Inflammatory macrophage (primary cell): Measurements from ENCODE around the gene PGAP2.
"Not testable (repeated sequence)": the region's sequence is repeated elsewhere in the genome, so short reads cannot be mapped to it uniquely, and the experiment has no call there.

Experiments
- DNase-seq, 2 donors: peaks; one replicate each; pipeline ENCODE4 v3.0.0-alpha.2; 2020 to 2022
- total RNA-seq, 18 experiments: gene quantifications; one replicate each; lab custom pipeline; 2026; ENCODE audit warnings: mixed read lengths in 6 of 18, inconsistent platforms in 2 of 18; lab: John Stamatoyannopoulos, UW

The PGAP2 gene
- total RNA-seq: 3.8 to 12.5 (median 9.7) reads per million in 18 experiments

GRCh38 chr11:3807909-3808860 lies at the start of gene PGAP2:
TSS of gene PGAP2 (plus strand) at chr11:3808560. CDS start at chr11:3811260, 2,700 bp downstream.
- DNase-seq: peak; percentile 48 to 72

GRCh38 chr11:3764266-3764665 lies 44.1 kb upstream of the PGAP2 start:
- DNase-seq: no peak

GRCh38 chr11:3766836-3767235 lies 41.5 kb upstream of the PGAP2 start:
- DNase-seq: peak; percentile 46 to 84

GRCh38 chr11:3767536-3767935 lies 40.8 kb upstream of the PGAP2 start:
- DNase-seq: peak; percentile 15 to 34

- no peak for DNase-seq
These were observed 35.2 kb upstream of the PGAP2 start for GRCh38 chr11:3773180-3773579.

GRCh38 chr11:3775736-3776406 lies 32.5 kb upstream of the PGAP2 start:
- DNase-seq: no peak

- peak; percentile 81 to 87 for DNase-seq
These were observed 26.9 kb upstream of the PGAP2 start for GRCh38 chr11:3781423-3781822.

- DNase-seq: no peak
These were observed 25.4 kb upstream of the PGAP2 start for GRCh38 chr11:3782963-3783362.

GRCh38 chr11:3783611-3784010 lies 24.7 kb upstream of the PGAP2 start:
- peak; percentile 51 to 62 for DNase-seq

GRCh38 chr11:3786781-3787428 lies 21.5 kb upstream of the PGAP2 start:
- no peak for DNase-seq

GRCh38 chr11:3794387-3794786 lies 14.0 kb upstream of the PGAP2 start:
- not testable (repeated sequence) for DNase-seq

- DNase-seq: no peak
These were observed 13.0 kb upstream of the PGAP2 start for GRCh38 chr11:3795131-3796001.

- no peak for DNase-seq
These were observed 12.4 kb upstream of the PGAP2 start for GRCh38 chr11:3796002-3796311.

- no peak for DNase-seq
These were observed 12.0 kb upstream of the PGAP2 start for GRCh38 chr11:3796346-3796745.

- peak; percentile 19 to 44 for DNase-seq
These were observed 11.5 kb upstream of the PGAP2 start for GRCh38 chr11:3796801-3797328.

GRCh38 chr11:3797329-3798090 lies 10.8 kb upstream of the PGAP2 start, which contains the start of gene NUP98:
TSS of gene NUP98 (minus strand) at chr11:3797554. CDS start at chr11:3782117, 15,437 bp downstream.
- DNase-seq: peak; percentile 100

GRCh38 chr11:3799143-3799542 lies 9.2 kb upstream of the PGAP2 start:
- DNase-seq: no peak

GRCh38 chr11:3799873-3800272 lies 8.5 kb upstream of the PGAP2 start:
- no peak for DNase-seq

- DNase-seq: no peak
These were observed 6.2 kb upstream of the PGAP2 start for GRCh38 chr11:3802011-3802790.
